Measurements from ENCODE around the gene ATF6B. TPM values are rescaled to one million over a fixed set of nuclear protein-coding genes. Genes with fewer than 3 reads are reported as not detected.
"Not testable (repeated sequence)": the region's sequence is repeated elsewhere in the genome, so short reads cannot be mapped to it uniquely, and the experiment has no call there.

ATF6B gene
- total RNA-seq, 1 donor from 2014 or later = 40.8 TPM

GRCh38 chr6:32107406-32107805 is 20.6 kb downstream of the ATF6B start:
- DNase-seq = no peak

GRCh38 chr6:32105433-32105832 is 22.6 kb downstream of the ATF6B start:
- no peak for DNase-seq

- DNase-seq = no peak
Observed at GRCh38 chr6:32102255-32102654, 25.8 kb downstream of the ATF6B start.

- not testable (repeated sequence) for DNase-seq
Observed at GRCh38 chr6:32100251-32100650, 27.8 kb downstream of the ATF6B start.

GRCh38 chr6:32097364-32097763 is 30.7 kb downstream of the ATF6B start:
- DNase-seq = no peak

GRCh38 chr6:32096394-32097258 is 31.4 kb downstream of the ATF6B start:
- DNase-seq = no peak

- DNase-seq = no peak
Observed at GRCh38 chr6:32096087-32096393, 32.0 kb downstream of the ATF6B start.

- no peak for DNase-seq
Observed at GRCh38 chr6:32095338-32096086, 32.5 kb downstream of the ATF6B start.

- DNase-seq = peak; percentile 54
Observed at GRCh38 chr6:32092760-32093497, 35.1 kb downstream of the ATF6B start.

- no peak for DNase-seq
Observed at GRCh38 chr6:32089082-32089828, 38.8 kb downstream of the ATF6B start.

- DNase-seq = no peak
Observed at GRCh38 chr6:32088487-32089049, 39.5 kb downstream of the ATF6B start.

GRCh38 chr6:32087574-32088486 is 40.2 kb downstream of the ATF6B start:
- peak; percentile 85 for DNase-seq

- no peak for DNase-seq
Observed at GRCh38 chr6:32086661-32087573, 41.1 kb downstream of the ATF6B start.

- DNase-seq = no peak
Observed at GRCh38 chr6:32085759-32086459, 42.1 kb downstream of the ATF6B start.

GRCh38 chr6:32084780-32085179 is 43.3 kb downstream of the ATF6B start:
- no peak for DNase-seq

- no peak for DNase-seq
Observed at GRCh38 chr6:32083812-32084768, 44.0 kb downstream of the ATF6B start.

GRCh38 chr6:32082935-32083334 is 45.1 kb downstream of the ATF6B start:
- DNase-seq = no peak

- no peak for DNase-seq
Observed at GRCh38 chr6:32082478-32082877, 45.6 kb downstream of the ATF6B start.
